NCI-H774 (cell line): Measurements from ENCODE around the gene SLC9B2.

Experiments
- DNase-seq: peaks from one replicate; lab custom pipeline; 2025; lab: John Stamatoyannopoulos, UW

SLC9B2 gene

GRCh38 chr4:103076747-103077347, at the start of gene SLC9B2:
Gene SLC9B2, minus strand, starts transcription at chr4:103076761. Its CDS starts 9,211 bp downstream, at chr4:103067550.
- no peak for DNase-seq

GRCh38 chr4:103126126-103126525, 49.6 kb upstream of the SLC9B2 start:
- no peak for DNase-seq

- DNase-seq, result no peak
Measured at GRCh38 chr4:103123114-103123513, 46.6 kb upstream of the SLC9B2 start.

GRCh38 chr4:103118166-103118565, 41.6 kb upstream of the SLC9B2 start:
- DNase-seq, result no peak

GRCh38 chr4:103111598-103111997, 35.0 kb upstream of the SLC9B2 start:
- DNase-seq, result no peak

GRCh38 chr4:103108542-103108941, 32.0 kb upstream of the SLC9B2 start:
- DNase-seq, result no peak

GRCh38 chr4:103105558-103106356, 29.2 kb upstream of the SLC9B2 start:
- DNase-seq, result no peak

GRCh38 chr4:103104886-103105285, 28.3 kb upstream of the SLC9B2 start:
- DNase-seq, result no peak

- DNase-seq, result no peak
Measured at GRCh38 chr4:103100691-103101090, 24.1 kb upstream of the SLC9B2 start.

- peak; percentile 58 for DNase-seq
Measured at GRCh38 chr4:103099691-103100392, 23.3 kb upstream of the SLC9B2 start, which contains the start of gene BDH2. Gene BDH2, minus strand, starts transcription at chr4:103099834. Its CDS starts 3,580 bp downstream, at chr4:103096254.

- DNase-seq, result no peak
Measured at GRCh38 chr4:103098756-103099440, 22.3 kb upstream of the SLC9B2 start.

GRCh38 chr4:103098341-103098740, 21.8 kb upstream of the SLC9B2 start:
- DNase-seq, result no peak

GRCh38 chr4:103097112-103097511, 20.6 kb upstream of the SLC9B2 start:
- no peak for DNase-seq

GRCh38 chr4:103095080-103095479, 18.5 kb upstream of the SLC9B2 start:
- no peak for DNase-seq

GRCh38 chr4:103092245-103092644, 15.7 kb upstream of the SLC9B2 start:
- DNase-seq, result no peak

GRCh38 chr4:103091601-103092223, 15.2 kb upstream of the SLC9B2 start:
- DNase-seq, result no peak

GRCh38 chr4:103089481-103089880, 12.9 kb upstream of the SLC9B2 start:
- no peak for DNase-seq

GRCh38 chr4:103086551-103086950, 10.0 kb upstream of the SLC9B2 start:
- DNase-seq, result no peak

GRCh38 chr4:103085555-103086196, 9.1 kb upstream of the SLC9B2 start:
- DNase-seq, result no peak

- no peak for DNase-seq
Measured at GRCh38 chr4:103079621-103080020, 3.1 kb upstream of the SLC9B2 start.
